ENCODE measurements around the gene FRMD4A. TPM values are rescaled to one million over a fixed set of nuclear protein-coding genes. Genes with fewer than 3 reads are reported as not detected.

Gene FRMD4A
- total and polyA plus RNA-seq, 12 donors: 9.1 to 29.6 (median 14.6) TPM

GRCh38 chr10:13984647-13985155 is 346.0 kb downstream of the FRMD4A start:
- no peaks in the 10 kb centered on the region for H3K36me3 ChIP-seq (replicated peaks in 1 of 2)
- H3K27me3 ChIP-seq: no peaks in the 10 kb centered on the region
- no peak for DNase-seq
- intact Hi-C loops (cut with DNase I): no loop called here
- no peaks in the 10 kb centered on the region for H3K9me3 ChIP-seq (replicated peaks in 1 of 3)
- TF ChIP-seq CTCF (IDR thresholded peaks at IDR 0.05) (no peak), POLR2A (IDR thresholded peaks at IDR 0.05) (no peak)
- no peak overlapping the region for H3K27ac ChIP-seq
- H3K4me3 ChIP-seq: no peak overlapping the region
- WGBS, 4 donors: 67 to 84% (median 83%) methylated on average over 6 to 7 of the region's 7 CpGs
- peaks cover 6% of the 10 kb centered on the region in 2 donors for H3K4me1 ChIP-seq (replicated peaks in 1 of 2)

GRCh38 chr10:13983035-13983434 is 347.7 kb downstream of the FRMD4A start:
- no peak for TF ChIP-seq CTCF (IDR thresholded peaks at IDR 0.05)
- TF ChIP-seq POLR2A (IDR thresholded peaks at IDR 0.05): no peak
- 72 to 78% (median 74%) methylated on average over 9 of the region's 9 CpGs for WGBS, 4 donors

GRCh38 chr10:13978533-13979115 is 352.1 kb downstream of the FRMD4A start:
- peak overlapping the region in 1 of 5 donors; percentile 22 for H3K27ac ChIP-seq
- 59 to 74% (median 62%) methylated on average over 4 of the region's 4 CpGs for WGBS, 4 donors

More at GRCh38 chr10:13983035-13983434, 347.7 kb downstream of the FRMD4A start:
- no peaks in the 10 kb centered on the region for H3K27me3 ChIP-seq
- H3K4me1 ChIP-seq (replicated peaks in 1 of 2): peaks cover 4 to 6% of the 10 kb centered on the region in 2 donors
- no peak overlapping the region for H3K27ac ChIP-seq
- peak in 1 of 7 donors; percentile 13 for DNase-seq
- no peak overlapping the region for H3K4me3 ChIP-seq
- no peaks in the 10 kb centered on the region for H3K9me3 ChIP-seq (replicated peaks in 1 of 3)
- H3K36me3 ChIP-seq (replicated peaks in 1 of 2): no peaks in the 10 kb centered on the region
- intact Hi-C loops (cut with DNase I): no loop called here

More at GRCh38 chr10:13978533-13979115, 352.1 kb downstream of the FRMD4A start:
- no peaks in the 10 kb centered on the region for H3K9me3 ChIP-seq (replicated peaks in 1 of 3)
- no peak for TF ChIP-seq CTCF (IDR thresholded peaks at IDR 0.05)
- no peak for TF ChIP-seq POLR2A (IDR thresholded peaks at IDR 0.05)
- H3K4me3 ChIP-seq: no peak overlapping the region
- H3K4me1 ChIP-seq (replicated peaks in 1 of 2): no peaks in the 10 kb centered on the region
- H3K27me3 ChIP-seq: no peaks in the 10 kb centered on the region
- DNase-seq: no peak
- intact Hi-C loops (cut with DNase I): no loop called here
- no peaks in the 10 kb centered on the region for H3K36me3 ChIP-seq (replicated peaks in 1 of 2)
